Endothelial cell of umbilical vein (primary cell): Measurements from ENCODE around the gene KIF26A. TPM values are rescaled to one million over a fixed set of nuclear protein-coding genes. Genes with fewer than 3 reads are reported as not detected.

Source experiments
- BruUV-seq: library from RNA; stranded (reverse); fragments of 400-500 nt; replicated peaks from 2 replicates; lab custom pipeline; 2021; lab: Mats Ljungman, UMichigan
- CTCF ChIA-PET: fragments of 300-600, 350-600 bp; sonication (Branson Sonifier 250); formaldehyde crosslinking; loops from one replicate; lab custom pipeline; 2021; ENCODE audit warnings: antibody characterized with exemption, inconsistent platforms; lab: Charles Lee
- POLR2A ChIA-PET: fragments of 300-600, 350-600 bp; sonication (Branson Sonifier 250); formaldehyde crosslinking; loops from one replicate; lab custom pipeline; 2021; ENCODE audit warnings: antibody characterized with exemption, inconsistent platforms; lab: Charles Lee
- DNase-seq: peaks from one replicate; pipeline ENCODE4 v3.0.0-alpha.2; 2011; ENCODE audit warnings: low read depth, low spot score
- FAIRE-seq: peaks from 2 replicates; lab custom pipeline; 2011; peaks lifted over from hg19 to GRCh38; lab: Jason Lieb, UNC
- H2AFZ ChIP-seq: 2 replicates; pipeline ENCODE4 v1.6.0; 2012; ENCODE audit warnings: low read depth, low read length, control low read depth, inconsistent platforms
- H3K27ac ChIP-seq: 2 replicates; pipeline ENCODE4 v1.5.1; 2011; ENCODE audit warnings: low read depth, mild to moderate bottlenecking, control low read depth, low read length, moderate library complexity; ENCODE audit not compliant: insufficient read depth
- H3K27me3 ChIP-seq, 2 experiments: 2 replicates each; pipeline versions ENCODE4 v1.6.0 to v1.6.1; 2011; ENCODE audit warnings: low read length in 2 of 2, mixed read lengths in 1 of 2; ENCODE audit not compliant: control insufficient read depth in 2 of 2, insufficient read depth in 2 of 2
- H3K36me3 ChIP-seq, 2 experiments: 2 replicates in 1 of 2; 3 replicates in 1 of 2; pipeline ENCODE4 v1.5.1; 2011; ENCODE audit warnings: low read length in 2 of 2, mild to moderate bottlenecking in 1 of 2, moderate library complexity in 1 of 2; ENCODE audit not compliant: control insufficient read depth in 2 of 2, insufficient read depth in 2 of 2; ENCODE audit errors: extremely low read depth in 1 of 2
- H3K4me1 ChIP-seq: 3 replicates; pipeline ENCODE4 v1.5.1; 2011; ENCODE audit warnings: mild to moderate bottlenecking, low read length; ENCODE audit not compliant: control insufficient read depth, insufficient read depth; ENCODE audit errors: extremely low read depth
- H3K4me2 ChIP-seq: 2 replicates; pipeline ENCODE4 v1.6.1; 2011; ENCODE audit warnings: low read length, control low read depth, mixed read lengths; ENCODE audit not compliant: insufficient read depth
- H3K4me3 ChIP-seq, 3 experiments: fragments of 200-600 bp in 1 of 3; sonication (generic), shearing (Covaris generic) in 1 of 3; replicated peaks in 1 of 3; 2 replicates each; pipeline ENCODE4 v1.5.1; 2011 to 2016; ENCODE audit warnings: control low read depth in 3 of 3, low read length in 3 of 3, mild to moderate bottlenecking in 2 of 3, inconsistent platforms in 1 of 3, low read depth in 1 of 3, moderate library complexity in 1 of 3; ENCODE audit not compliant: insufficient read depth in 1 of 3
- H3K79me2 ChIP-seq: 2 replicates; pipeline ENCODE4 v1.6.0; 2012; ENCODE audit warnings: low read length, inconsistent platforms; ENCODE audit not compliant: control insufficient read depth, insufficient read depth
- H3K9ac ChIP-seq: replicated peaks from 2 replicates; pipeline ENCODE3; 2011; ENCODE audit warnings: low read length, control low read depth; ENCODE audit not compliant: insufficient read depth; ENCODE audit errors: extremely low read depth
- H3K9me1 ChIP-seq: replicated peaks from 3 replicates; pipeline ENCODE4 v1.6.0; 2011; ENCODE audit warnings: mild to moderate bottlenecking, low read length; ENCODE audit not compliant: control insufficient read depth, insufficient read depth; ENCODE audit errors: extremely low read depth
- H3K9me3 ChIP-seq: replicated peaks from 2 replicates; pipeline ENCODE4 v1.5.1; 2012; ENCODE audit warnings: low read length, inconsistent platforms; ENCODE audit not compliant: control insufficient read depth, insufficient read depth
- H4K20me1 ChIP-seq: replicated peaks from 2 replicates; pipeline ENCODE3; 2011; ENCODE audit warnings: mild to moderate bottlenecking, low read length; ENCODE audit not compliant: control insufficient read depth, insufficient read depth; ENCODE audit errors: extremely low read depth
- EZH2 ChIP-seq: IDR thresholded peaks from 2 replicates; pipeline ENCODE4 v1.6.1; 2012; ENCODE audit warnings: borderline replicate concordance, low read depth, mild to moderate bottlenecking, moderate library complexity, low read length, inconsistent platforms; ENCODE audit not compliant: severe bottlenecking
- FOS ChIP-seq: IDR thresholded peaks from 2 replicates; pipeline ENCODE4 v1.6.1; 2011; ENCODE audit warnings: mild to moderate bottlenecking, low read length, moderate library complexity, borderline replicate concordance; ENCODE audit not compliant: insufficient read depth
- GATA2 ChIP-seq: IDR thresholded peaks from 2 replicates; pipeline ENCODE4 v1.7.0; 2011; ENCODE audit warnings: low read depth, mild to moderate bottlenecking, moderate library complexity, mixed read lengths, low read length; ENCODE audit not compliant: insufficient read length, insufficient read depth
- JUN ChIP-seq: IDR thresholded peaks from 2 replicates; pipeline ENCODE4 v1.6.1; 2011; ENCODE audit warnings: borderline replicate concordance, low read depth; ENCODE audit not compliant: insufficient read length, insufficient read depth
- MYC ChIP-seq: IDR thresholded peaks from one replicate; pipeline ENCODE4 v1.6.1; 2011; ENCODE audit warnings: mild to moderate bottlenecking, low read depth, low read length
- POLR2AphosphoS5 ChIP-seq: IDR thresholded peaks from 2 replicates; pipeline ENCODE4 v1.6.1; 2012; ENCODE audit warnings: low read depth, mild to moderate bottlenecking, control low read depth, low read length, moderate library complexity; ENCODE audit not compliant: insufficient read depth
- dilution Hi-C: fragments of 300-500 bp; cut with MboI; formaldehyde crosslinking; loops from one replicate; pipeline ENCODE4 v1.15.0; 2019; ENCODE audit warnings: low sequenced_read_pairs; ENCODE audit not compliant: extremely low pct_ligation_motif_present
- intact Hi-C: fragments of 100-400 bp; cut with micrococcal nuclease; formaldehyde crosslinking; loops from one replicate; pipeline ENCODE4 v1.10.0; 2022
- polyA plus RNA-seq, 4 experiments: library from polyadenylated mRNA; depleted of rRNA in 3 of 4; stranded (reverse) in 3 of 4; unstranded in 1 of 4; fragments of >200 nt; gene quantifications; 2 replicates each; pipeline versions ENCODE4 v1.2.1 to v1.2.3, GENCODE V29; 2011 to 2012; ENCODE audit warnings: missing spikeins in 1 of 4
- total RNA-seq: library from RNA; stranded (reverse); gene quantifications from 2 replicates; pipeline ENCODE4 v1.2.3, GENCODE V29; 2021
- TF ChIP-seq, protein P1 (sequence below), 2 donors: IDR thresholded peaks; 1 replicate in 1 of 2; 2 replicates in 1 of 2; pipeline ENCODE4 v1.5.1; 2011; ENCODE audit warnings: low read length in 2 of 2, mild to moderate bottlenecking in 2 of 2, moderate library complexity in 2 of 2, control low read depth in 1 of 2, inconsistent platforms in 1 of 2, low read depth in 1 of 2; ENCODE audit not compliant: insufficient read depth in 1 of 2; ENCODE audit errors: extremely low read depth in 1 of 2
- TF ChIP-seq, protein P2 (sequence below): IDR thresholded peaks from 2 replicates; pipeline ENCODE4 v1.6.1; 2011; ENCODE audit not compliant: insufficient read depth, insufficient read length

The KIF26A gene
- total and polyA plus RNA-seq, 2 donors (not counting 3 experiments of a cell fraction or from before 2014, with no cell fraction given) = 3.6 to 10.7 TPM

DNA sequence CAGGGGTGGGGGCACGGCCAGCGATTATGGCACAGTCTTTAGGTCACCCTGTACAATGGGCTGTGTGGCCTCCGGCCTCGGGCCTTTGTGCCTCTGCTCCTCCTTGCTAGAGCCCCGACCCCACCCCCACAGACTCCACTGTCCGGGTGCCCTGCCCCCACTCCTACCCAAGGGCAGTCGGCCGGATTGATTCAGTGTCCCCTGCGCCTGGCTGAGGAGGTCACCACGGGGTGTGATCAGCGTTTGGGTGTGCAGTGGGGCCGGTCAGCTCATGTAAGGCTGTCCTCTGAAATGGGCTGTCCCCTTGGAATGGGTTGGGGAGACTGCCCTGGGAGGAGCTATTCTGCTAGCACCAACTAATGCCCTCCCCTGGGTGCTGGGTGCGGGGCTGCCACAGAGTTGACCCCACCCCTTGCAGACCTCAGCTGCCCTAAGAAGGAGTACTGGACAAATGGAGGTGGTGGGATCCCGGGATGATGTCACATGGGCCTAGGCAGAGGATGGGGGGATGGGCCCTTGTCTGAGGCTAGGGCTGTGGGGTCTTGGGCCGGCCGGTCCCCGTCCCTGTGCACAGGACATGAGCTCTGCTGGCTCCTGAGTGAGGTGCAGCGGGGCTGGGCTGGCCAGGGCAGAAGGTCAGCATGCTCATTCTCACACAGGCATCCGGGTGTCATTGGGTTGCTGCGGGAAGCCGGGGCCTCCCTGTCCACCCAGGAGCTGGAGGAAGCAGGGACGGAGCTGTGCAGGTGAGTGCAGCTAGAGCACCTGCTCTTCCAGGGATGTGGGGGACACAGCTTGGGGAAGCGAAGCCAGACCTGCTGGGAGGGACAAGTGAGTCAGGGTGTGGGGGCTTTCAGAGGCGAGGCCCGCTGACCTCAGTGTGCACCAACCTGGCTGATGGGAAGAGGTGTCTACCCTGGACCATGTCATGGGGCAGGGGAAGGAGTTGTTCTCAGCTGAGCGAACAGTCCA lies 29.5 kb upstream of the KIF26A start:
- Histone ChIP-seq H3K9ac (no peak overlapping the region), H3K9me1 (no peaks in the 10 kb centered on the region), H3K4me2 (no peak overlapping the region), H3K4me3 (no peak overlapping the region), H2AFZ (no peak overlapping the region), H3K27me3 (no peaks in the 10 kb centered on the region), H3K79me2 (no peaks in the 10 kb centered on the region), H3K36me3 (no peaks in the 10 kb centered on the region), H3K4me1 (no peaks in the 10 kb centered on the region), H4K20me1 (no peaks in the 10 kb centered on the region), H3K9me3 (no peaks in the 10 kb centered on the region), H3K27ac (no peak overlapping the region)
- no peak for TF ChIP-seq EZH2
- TF ChIP-seq MYC = no peak
- no peak for TF ChIP-seq GATA2
- TF ChIP-seq, protein P1, sequence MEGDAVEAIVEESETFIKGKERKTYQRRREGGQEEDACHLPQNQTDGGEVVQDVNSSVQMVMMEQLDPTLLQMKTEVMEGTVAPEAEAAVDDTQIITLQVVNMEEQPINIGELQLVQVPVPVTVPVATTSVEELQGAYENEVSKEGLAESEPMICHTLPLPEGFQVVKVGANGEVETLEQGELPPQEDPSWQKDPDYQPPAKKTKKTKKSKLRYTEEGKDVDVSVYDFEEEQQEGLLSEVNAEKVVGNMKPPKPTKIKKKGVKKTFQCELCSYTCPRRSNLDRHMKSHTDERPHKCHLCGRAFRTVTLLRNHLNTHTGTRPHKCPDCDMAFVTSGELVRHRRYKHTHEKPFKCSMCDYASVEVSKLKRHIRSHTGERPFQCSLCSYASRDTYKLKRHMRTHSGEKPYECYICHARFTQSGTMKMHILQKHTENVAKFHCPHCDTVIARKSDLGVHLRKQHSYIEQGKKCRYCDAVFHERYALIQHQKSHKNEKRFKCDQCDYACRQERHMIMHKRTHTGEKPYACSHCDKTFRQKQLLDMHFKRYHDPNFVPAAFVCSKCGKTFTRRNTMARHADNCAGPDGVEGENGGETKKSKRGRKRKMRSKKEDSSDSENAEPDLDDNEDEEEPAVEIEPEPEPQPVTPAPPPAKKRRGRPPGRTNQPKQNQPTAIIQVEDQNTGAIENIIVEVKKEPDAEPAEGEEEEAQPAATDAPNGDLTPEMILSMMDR (IDR thresholded peaks at IDR 0.05; ENCODE audit: extremely low read depth in 1 of 2, insufficient read depth in 1 of 2, low read depth in 1 of 2, low read length in 2 of 2) = no peak
- TF ChIP-seq JUN = no peak
- TF ChIP-seq FOS = no peak
- no peak for TF ChIP-seq POLR2AphosphoS5
- TF ChIP-seq, protein P2, sequence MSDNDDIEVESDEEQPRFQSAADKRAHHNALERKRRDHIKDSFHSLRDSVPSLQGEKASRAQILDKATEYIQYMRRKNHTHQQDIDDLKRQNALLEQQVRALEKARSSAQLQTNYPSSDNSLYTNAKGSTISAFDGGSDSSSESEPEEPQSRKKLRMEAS = no peak
- dilution Hi-C loops = no loop called here
- intact Hi-C loops = no loop called here
- ChIA-PET POLR2A (no interaction called here), CTCF (interaction anchor here (1.7 to 2.4 kb wide), 2 partner anchors 31 to 455 kb away, joined by 5 to 7 read pairs; no protein-coding TSS in a partner anchor)
- BruUV-seq = no TSS peak
- DNase-seq (no peak), FAIRE-seq (no peak)
